GM18519 (cell line): ENCODE data around the gene SCD5.

Experiments used
- ATAC-seq: cut with Tn5 transposase; IDR thresholded peaks from one replicate; pipeline ENCODE4 v1.9.1; 2021; ENCODE audit warnings: mild to moderate bottlenecking, moderate library complexity; ENCODE audit not compliant: unreplicated experiment, low FRiP score

The SCD5 gene

GRCh38 chr4:82697561-82697960 is 101.0 kb downstream of the SCD5 start:
- ATAC-seq = no peak

- ATAC-seq = no peak
These were observed 102.3 kb downstream of the SCD5 start for GRCh38 chr4:82696117-82696860.

DNA sequence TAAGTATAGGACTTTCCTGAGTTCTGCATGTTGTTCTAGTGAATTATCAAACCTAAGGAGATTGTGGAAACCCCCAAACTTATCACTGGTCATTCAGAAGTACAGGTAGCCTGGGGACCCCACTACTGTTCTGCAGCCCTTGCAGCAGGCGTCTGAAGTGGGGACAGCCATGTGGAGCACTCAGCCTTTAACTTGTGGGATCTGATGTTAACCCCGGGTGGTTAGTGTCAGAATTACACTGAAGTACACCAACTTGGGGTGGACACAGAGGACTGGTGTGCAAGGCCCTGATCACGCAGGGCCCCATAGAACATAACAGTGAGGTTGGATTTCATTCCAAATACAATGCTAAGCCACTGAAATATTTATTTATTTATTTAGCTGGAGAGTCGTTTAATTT is 103.7 kb downstream of the SCD5 start:
- no peak for ATAC-seq

- ATAC-seq = no peak
These were observed 104.5 kb downstream of the SCD5 start for GRCh38 chr4:82694046-82694445.

DNA sequence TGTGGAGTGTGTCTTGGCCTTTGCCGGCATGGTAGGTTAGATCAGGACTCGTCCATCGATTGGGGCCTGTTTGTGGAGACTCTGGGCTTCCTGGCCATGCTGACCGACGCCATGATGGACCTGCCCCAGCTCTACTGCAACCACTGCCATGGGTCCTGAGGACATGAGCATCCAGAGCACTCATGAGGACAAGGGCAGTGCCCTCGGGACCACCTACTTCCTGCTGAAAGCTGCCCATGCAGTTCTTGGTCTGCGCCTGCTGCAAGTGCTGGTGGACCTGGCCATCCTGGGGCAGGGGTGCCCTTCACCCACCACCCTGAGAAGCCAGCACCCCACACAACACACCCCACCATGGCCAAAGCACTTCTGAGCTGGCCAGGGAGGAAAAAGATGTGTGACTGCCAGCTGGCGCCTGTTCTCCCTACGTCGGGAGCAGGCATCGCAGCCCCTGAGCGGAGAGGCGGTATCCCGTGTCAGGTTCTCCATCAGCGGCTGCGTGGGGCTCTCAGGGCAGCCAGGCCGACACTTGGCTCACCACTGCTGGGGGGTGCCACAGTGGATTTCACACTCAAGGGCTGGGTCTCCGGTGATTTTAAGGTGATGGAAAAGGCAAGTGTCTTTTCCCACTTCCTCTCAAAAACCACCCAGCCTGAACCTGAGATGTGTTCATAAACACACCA is 106.4 kb downstream of the SCD5 start:
- ATAC-seq = no peak

GRCh38 chr4:82691431-82691830 is 107.2 kb downstream of the SCD5 start:
- no peak for ATAC-seq

DNA sequence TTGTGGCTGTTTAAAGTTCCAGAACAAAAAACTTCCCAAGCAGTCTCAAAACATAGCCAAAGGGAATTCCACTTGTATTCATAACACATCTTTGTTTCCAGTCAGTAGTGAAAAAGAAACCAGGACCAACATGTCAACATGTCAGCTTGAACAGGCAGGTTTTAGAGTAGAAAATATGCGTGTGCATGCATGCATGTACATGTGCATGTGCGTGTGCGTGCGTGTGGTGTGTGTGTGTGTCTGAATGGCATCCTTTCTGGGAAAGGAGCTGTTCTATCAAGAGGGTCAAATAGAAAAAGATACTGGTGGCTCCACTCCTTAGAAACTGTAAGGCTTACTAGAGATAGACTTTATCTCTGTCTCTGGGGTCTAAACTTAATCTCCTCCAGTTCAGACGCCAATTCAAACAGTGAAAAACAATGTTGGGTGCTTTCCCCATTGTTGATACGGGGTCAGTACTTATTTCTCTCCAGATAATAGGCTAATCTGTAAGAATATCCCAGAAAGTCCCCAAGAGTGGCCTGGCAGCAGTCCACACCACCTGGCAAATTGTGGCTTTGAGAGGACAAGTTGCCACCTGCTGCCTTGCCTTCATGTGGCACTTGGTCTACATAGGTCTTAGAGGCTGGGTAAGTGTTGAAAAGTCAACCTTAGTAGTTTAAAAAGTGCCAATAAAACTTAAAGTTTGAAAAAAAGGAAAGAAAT is 110.4 kb downstream of the SCD5 start:
- no peak for ATAC-seq

GRCh38 chr4:82687531-82687930 is 111.1 kb downstream of the SCD5 start:
- ATAC-seq = no peak

- ATAC-seq = no peak
These were observed 116.8 kb downstream of the SCD5 start for GRCh38 chr4:82681754-82682153.

- no peak for ATAC-seq
These were observed 117.8 kb downstream of the SCD5 start for GRCh38 chr4:82680834-82681233.

DNA sequence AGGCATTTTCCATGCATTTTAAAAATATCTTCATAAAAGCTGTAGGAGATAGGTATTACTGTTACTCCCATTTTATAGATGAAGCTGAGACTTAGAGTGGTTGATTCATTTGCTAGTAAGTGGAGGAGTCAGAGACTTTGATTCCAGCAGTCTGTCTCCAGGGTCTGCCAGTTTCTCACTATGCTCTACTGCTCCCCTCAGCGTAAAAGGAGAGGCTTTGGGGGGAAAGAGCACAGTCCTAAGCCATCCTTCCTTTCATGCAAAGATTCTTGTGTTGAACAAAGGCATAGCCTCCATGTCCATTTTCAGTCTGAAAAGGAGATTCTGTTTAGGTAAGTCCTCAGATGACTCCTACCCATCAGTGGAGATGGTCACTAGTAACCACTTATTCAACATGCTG is 119.1 kb downstream of the SCD5 start:
- ATAC-seq = no peak

- ATAC-seq = no peak
These were observed 120.5 kb downstream of the SCD5 start for GRCh38 chr4:82678051-82678450.

DNA sequence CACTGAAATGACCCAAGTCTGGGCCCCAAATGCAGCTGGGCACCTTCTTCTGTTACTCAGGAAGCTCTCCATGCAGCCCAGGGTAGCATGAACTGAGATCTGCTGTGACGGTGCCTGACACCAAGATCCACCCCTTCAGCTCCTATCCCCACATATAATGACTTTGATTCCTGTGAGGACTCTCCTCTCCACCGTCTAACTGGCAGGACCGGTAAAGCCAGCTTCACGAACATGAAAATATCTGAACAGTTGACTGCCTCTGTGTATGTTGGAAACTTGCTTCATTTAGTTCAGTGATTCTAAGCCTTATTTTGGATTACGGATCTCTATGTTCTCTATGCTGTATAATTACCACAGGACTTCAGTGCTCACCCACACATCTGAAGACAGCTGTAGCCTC is 121.3 kb downstream of the SCD5 start:
- no peak for ATAC-seq

- ATAC-seq = no peak
These were observed 130.7 kb downstream of the SCD5 start for GRCh38 chr4:82667761-82668480.

GRCh38 chr4:82666970-82667665 is 131.5 kb downstream of the SCD5 start:
- ATAC-seq = no peak

DNA sequence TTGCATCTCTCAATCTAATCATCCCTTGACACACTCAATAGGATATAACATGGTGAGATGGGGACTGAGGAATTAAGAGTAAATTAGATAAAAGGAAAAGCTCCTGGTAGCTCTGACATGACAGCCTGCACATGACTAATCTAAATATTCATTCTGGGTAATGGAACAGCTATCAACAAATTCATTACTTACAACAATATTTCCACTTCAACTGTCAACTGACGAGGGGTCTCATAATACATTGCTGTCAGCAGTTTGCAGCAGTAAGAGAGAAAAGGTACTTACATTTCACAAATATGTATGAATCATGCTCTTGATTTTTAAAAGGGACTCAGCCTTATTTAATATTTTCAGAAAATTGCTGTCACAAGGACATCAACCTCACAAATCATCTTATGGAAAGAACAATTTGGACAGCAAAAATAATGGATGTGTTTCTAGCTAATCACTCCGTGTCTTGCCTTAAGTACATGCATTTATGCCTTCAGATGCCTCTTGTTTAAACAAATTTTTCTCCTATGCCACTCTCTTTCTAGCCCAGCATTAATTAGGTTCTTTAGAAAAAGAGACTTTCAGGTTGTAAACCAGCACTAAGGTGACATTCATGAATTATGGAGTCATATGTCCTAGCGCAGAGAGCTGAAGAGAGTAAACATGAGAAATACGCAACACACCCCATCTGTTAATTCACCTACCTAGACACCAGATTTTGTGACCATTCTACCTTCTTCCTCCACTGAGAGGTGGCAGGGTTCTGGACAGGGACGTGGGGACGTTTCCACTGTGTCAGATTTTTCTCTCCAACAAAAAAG is 137.2 kb downstream of the SCD5 start:
- no peak for ATAC-seq

- no peak for ATAC-seq
These were observed 146.5 kb downstream of the SCD5 start for GRCh38 chr4:82652062-82652461.

DNA sequence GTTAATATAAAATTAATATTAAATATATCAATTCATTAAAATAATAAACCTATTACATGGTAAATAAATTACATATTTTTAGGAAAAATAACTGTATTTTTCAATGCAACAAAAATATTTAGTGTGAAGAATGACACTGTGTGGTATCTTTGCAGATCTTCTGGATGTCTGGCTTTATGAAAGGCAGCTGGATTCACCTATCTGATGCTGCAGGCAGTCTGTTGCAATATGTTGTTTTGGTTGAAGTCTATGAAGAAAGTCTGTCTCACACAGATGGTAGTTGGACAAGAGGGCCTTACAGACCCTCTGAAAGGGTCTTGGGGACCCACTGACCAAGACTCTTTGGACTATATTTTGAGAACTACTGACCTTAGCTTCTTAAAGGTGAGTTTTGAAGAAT is 147.7 kb downstream of the SCD5 start:
- ATAC-seq = no peak

- no peak for ATAC-seq
These were observed 150.2 kb downstream of the SCD5 start for GRCh38 chr4:82648356-82648755.
